ENCODE results near the gene NKAIN2. TPM values are rescaled to one million over a fixed set of nuclear protein-coding genes. Genes with fewer than 3 reads are reported as not detected.

NKAIN2 gene
- total and polyA plus RNA-seq, 7 donors: 0.08 to 13.5 (median 1.1) TPM

DNA sequence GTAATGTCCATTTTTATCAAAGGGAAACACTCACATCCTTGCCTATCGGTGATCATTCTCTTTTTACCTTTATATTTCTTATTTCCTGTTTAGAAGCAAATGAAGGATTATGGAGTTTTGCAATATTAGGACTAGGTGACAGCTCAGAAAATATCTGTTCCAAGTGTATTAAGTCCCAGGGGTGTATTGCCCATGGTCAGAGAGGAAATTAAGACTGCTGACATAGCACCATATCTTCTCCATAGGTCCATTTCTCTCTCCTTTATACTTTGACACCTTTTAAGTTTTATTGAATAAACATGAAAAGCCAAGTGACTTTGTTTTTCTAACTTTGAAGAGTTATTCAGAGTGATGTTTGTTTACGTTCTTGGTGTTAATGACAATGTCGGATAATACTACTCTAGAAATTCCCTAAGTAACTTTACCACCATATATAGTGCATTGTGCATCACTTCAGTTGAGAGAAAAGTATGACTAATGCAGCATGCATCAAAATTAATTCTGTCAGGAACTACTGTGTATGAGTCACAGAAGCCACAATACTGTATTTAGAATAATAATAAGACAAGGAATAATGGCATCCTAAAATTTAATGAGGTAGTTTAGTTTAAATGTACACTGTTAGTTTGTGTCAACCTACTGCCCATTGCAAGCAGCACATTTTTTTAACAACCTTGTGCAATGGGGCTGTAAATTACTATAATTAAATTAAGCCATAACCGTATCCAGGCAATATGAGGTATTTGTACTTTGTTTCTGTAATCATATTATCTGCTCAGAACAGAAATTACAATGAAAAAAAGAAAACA, 684.2 kb downstream of the NKAIN2 start:
- TF ChIP-seq, protein P1, sequence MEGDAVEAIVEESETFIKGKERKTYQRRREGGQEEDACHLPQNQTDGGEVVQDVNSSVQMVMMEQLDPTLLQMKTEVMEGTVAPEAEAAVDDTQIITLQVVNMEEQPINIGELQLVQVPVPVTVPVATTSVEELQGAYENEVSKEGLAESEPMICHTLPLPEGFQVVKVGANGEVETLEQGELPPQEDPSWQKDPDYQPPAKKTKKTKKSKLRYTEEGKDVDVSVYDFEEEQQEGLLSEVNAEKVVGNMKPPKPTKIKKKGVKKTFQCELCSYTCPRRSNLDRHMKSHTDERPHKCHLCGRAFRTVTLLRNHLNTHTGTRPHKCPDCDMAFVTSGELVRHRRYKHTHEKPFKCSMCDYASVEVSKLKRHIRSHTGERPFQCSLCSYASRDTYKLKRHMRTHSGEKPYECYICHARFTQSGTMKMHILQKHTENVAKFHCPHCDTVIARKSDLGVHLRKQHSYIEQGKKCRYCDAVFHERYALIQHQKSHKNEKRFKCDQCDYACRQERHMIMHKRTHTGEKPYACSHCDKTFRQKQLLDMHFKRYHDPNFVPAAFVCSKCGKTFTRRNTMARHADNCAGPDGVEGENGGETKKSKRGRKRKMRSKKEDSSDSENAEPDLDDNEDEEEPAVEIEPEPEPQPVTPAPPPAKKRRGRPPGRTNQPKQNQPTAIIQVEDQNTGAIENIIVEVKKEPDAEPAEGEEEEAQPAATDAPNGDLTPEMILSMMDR (IDR thresholded peaks at IDR 0.05): no peak
- Histone ChIP-seq H3K4me1 (no peaks in the 10 kb centered on the region), H3K27me3 (ENCODE audit: insufficient read depth in 3 of 3, low read length in 2 of 3) (no peaks in the 10 kb centered on the region), H3K27ac (no peak overlapping the region), H3K4me3 (no peak overlapping the region), H3K9me3 (no peaks in the 10 kb centered on the region), H3K36me3 (ENCODE audit: insufficient read depth in 1 of 2, low read depth in 1 of 2) (no peaks in the 10 kb centered on the region)
- no peak for DNase-seq
- intact Hi-C loops (cut with DNase I): no loop called here
- WGBS, 3 donors: 66 to 70% (median 67%) methylated on average over 4 of the region's 4 CpGs
- ATAC-seq: no peak

DNA sequence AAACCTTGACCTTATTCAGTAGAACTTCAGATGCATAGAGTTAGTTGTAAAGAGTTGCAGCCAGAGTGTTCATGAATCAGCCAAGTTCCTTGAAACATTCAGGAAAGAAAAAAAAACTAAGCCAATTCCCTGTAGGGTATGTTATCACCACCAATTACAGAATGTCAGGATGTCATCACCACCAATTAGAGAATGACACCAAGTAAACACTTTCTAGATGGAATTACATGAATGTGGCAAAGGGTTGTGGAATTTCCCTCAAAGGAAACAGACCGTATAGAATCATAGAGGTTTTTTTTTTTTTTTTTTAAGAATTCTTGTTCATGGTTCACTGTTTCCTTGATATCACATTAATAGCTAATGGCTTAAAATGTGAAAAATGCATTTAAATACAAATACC, 686.5 kb downstream of the NKAIN2 start:
- no peak for DNase-seq
- Histone ChIP-seq H3K36me3 (ENCODE audit: insufficient read depth in 1 of 2, low read depth in 1 of 2) (no peaks in the 10 kb centered on the region), H3K27ac (no peak overlapping the region), H3K4me3 (no peak overlapping the region), H3K4me1 (no peaks in the 10 kb centered on the region), H3K9me3 (no peaks in the 10 kb centered on the region), H3K27me3 (ENCODE audit: insufficient read depth in 3 of 3, low read length in 2 of 3) (no peaks in the 10 kb centered on the region)
- no peak for ATAC-seq
- 0 to 25% (median 7%) methylated on average over 1 of the region's 1 CpG for WGBS, 3 donors
- intact Hi-C loops (cut with DNase I): no loop called here
- TF ChIP-seq, protein P1 (IDR thresholded peaks at IDR 0.05): no peak

DNA sequence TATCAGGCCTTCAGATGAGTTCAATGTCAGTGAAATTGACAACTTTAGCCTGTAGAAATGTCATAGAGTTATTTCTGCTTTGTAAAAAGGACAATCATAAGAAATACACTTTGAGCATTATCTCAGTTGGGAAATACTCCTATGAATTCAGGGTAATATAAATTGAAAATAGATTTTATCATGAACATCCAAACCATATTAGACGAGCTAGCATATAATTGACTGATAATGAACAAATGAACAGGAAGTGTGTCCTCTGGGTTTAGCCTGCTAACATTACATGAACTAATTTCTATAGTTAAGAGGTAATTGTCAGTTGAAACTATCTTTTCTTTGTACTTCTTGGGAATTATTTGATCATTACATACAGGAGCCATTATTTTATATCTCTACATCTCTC, 689.6 kb downstream of the NKAIN2 start:
- no peak for ATAC-seq

DNA sequence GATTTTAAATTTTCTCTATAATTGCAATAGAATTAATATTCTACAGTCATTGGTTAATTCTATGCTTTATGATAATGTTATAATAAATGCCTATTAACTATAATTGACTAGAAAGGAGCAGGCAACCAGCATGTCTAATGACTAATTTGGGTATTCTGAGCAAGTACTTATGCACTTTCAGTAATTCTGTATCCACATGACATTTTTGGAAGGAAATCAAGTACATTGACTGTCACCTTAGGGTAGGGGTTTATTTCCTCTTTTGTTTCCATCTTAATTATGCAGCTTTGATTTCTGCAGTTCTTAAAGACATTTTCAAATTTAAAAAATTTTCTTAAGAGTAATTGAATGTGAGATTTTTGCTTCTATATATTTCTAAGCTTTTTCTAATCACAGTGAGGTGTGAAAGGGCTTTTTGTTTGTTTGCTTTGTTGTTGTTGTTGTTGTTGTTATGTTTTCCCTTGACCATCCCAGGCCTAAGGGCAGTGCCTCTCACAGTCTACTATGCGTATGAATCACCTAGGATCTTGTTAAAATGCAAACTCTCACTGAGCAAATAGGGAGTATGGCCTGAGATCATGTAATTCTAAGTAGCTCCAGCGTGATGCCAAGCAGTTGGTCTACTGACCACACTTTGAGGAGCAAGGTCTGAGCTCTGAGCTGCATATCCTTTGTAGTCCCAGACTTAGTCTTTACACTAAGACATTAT, 691.4 kb downstream of the NKAIN2 start:
- DNase-seq (no peak), ATAC-seq (no peak)
- 71 to 78% (median 76%) methylated on average over 2 of the region's 2 CpGs for WGBS, 3 donors
- Histone ChIP-seq H3K9me3 (no peaks in the 10 kb centered on the region), H3K4me3 (no peak overlapping the region), H3K27ac (no peak overlapping the region), H3K4me1 (no peaks in the 10 kb centered on the region), H3K36me3 (ENCODE audit: insufficient read depth in 1 of 2, low read depth in 1 of 2) (no peaks in the 10 kb centered on the region), H3K27me3 (ENCODE audit: insufficient read depth in 3 of 3, low read length in 2 of 3) (no peaks in the 10 kb centered on the region)
- intact Hi-C loops (cut with DNase I): no loop called here
- TF ChIP-seq, protein P1 (IDR thresholded peaks at IDR 0.05): no peak

More for the DNA sequence above, 689.6 kb downstream of the NKAIN2 start:
- TF ChIP-seq, protein P1 (IDR thresholded peaks at IDR 0.05): no peak
- Histone ChIP-seq H3K9me3 (no peaks in the 10 kb centered on the region), H3K4me3 (no peak overlapping the region), H3K27ac (no peak overlapping the region), H3K27me3 (ENCODE audit: insufficient read depth in 3 of 3, low read length in 2 of 3) (no peaks in the 10 kb centered on the region), H3K4me1 (no peaks in the 10 kb centered on the region), H3K36me3 (ENCODE audit: insufficient read depth in 1 of 2, low read depth in 1 of 2) (no peaks in the 10 kb centered on the region)
- 70 to 84% (median 77%) methylated on average over 1 of the region's 1 CpG for WGBS, 3 donors
- DNase-seq: no peak
- intact Hi-C loops (cut with DNase I): no loop called here
